NCI-H2171 treated with DMSO at 0.1 percent for 48 hours (cell line): ENCODE results near the gene CATSPERB.
"Not testable (repeated sequence)": the region's sequence is repeated elsewhere in the genome, so short reads cannot be mapped to it uniquely, and the experiment has no call there.

ENCODE experiments used
- DNase-seq: peaks from one replicate; lab custom pipeline; 2025; lab: John Stamatoyannopoulos, UW

Gene CATSPERB

DNA sequence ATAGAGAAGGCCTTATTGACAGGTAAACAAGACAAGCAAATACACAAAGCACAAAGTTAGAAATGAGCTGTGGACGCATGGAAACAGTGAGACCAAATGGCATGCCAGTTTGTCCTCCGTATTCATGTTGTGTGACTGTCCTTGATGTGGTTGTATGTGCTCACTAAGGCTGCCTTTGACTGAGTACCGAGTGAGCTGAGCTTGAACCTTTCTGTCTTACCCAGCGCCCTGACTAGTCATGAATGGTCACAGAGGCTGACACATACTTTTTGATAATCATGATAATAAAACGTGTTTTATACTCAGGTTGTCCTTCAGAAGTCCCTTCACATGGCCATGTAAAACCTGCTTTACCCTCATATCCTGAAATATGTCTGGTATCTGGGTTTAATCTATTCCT lies 553 bp upstream of the CATSPERB start:
- no peak for DNase-seq

DNA sequence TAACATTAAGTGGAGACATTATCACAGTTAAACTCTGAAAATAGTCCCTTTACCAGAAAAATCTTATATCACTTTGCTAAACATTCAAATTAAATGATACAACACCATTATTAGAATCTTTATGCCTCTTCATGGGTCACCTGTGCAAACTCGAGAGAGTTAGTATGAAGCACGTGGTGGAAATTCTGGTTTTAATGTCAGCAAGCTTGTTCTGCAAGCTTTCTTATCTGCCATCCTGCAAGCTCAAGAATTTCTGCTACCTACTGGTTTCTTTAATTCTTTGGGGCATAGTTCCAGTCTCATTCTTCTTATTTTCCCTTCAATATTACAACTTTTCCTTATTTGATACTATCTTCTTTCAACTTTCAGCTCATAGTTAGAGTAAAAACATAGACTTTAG lies 868 bp downstream of the CATSPERB start:
- DNase-seq: no peak

DNA sequence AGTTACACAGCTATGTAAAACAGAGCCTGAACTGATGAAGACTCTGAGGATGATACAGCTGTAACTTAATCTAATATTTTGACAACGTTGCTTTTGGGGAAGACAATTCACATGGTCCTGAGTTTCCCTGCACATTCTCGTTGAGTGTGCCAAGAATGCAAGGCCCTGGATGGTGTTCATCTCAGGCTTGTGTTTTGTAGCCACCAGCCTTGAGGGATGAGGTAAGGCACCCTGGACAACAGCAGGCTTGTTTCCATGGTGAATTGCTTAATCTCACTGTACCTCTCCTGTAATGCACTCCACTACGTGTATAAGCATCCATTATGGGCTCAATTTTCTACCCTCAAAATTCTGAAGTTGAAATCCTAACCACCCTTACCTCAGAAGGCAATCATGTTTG lies 2.1 kb downstream of the CATSPERB start:
- no peak for DNase-seq

DNA sequence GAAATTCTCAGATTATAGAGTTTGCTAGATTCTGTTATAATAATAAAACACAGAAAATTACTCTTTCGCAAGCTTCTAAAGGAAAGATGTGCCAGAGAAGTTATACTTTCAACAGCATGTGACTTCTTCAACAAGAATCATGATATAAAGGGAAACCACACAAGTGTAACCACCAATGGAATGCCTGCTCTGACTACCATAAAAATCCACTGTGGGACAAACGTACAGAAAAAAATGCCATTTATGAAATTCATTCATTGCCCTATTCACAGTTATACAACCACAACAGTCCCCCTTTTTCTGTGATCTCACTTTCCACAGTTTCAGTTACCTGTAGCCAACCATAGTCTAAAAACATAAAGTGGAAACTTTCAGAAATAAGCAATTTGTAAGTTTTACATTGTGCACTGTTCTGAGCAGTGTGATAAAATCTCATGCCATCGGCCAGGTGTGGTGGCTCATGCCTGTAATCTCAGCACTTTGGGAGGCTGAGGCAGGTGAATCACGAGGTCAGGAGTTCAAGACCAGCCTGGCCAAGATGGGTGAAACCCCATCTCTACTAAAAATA lies 3.2 kb downstream of the CATSPERB start:
- no peak for DNase-seq

DNA sequence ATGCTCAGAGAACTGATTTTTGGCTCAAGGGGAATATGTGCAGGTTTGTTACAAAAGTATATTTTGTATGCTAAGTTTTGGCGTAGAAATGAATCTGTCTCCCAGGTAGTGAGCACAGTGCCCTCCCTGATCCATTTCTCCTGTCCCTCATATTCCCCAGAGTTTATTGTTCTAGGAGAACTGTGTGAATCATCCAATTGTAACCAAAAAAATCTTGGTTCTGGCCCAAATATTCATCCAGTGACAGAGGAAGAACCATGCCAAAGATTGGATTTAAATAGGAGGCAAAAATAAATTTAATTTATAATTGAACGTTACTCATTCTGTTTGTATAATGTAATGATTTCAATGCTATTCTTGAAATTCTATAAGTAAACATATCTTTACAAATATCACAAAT lies 4.8 kb downstream of the CATSPERB start:
- DNase-seq: no peak

DNA sequence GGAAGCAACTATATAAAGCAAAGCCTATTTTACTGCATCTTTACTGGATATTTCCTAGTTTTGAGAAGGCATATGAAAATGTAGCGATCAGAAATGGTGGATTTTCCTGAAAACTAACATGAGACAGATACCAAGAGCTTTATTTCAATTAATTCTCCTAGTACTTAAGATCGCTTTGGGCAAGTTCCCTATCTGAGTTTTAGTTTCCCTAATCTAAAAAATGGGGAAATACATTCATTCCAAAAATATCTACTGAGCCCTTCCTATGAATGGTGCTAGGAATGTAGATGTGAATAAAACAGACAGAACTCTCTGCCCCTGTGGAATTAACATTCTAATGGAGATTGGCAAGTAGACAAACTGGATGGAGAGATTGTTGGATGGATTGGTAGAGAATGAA lies 8.4 kb downstream of the CATSPERB start:
- no peak for DNase-seq

DNA sequence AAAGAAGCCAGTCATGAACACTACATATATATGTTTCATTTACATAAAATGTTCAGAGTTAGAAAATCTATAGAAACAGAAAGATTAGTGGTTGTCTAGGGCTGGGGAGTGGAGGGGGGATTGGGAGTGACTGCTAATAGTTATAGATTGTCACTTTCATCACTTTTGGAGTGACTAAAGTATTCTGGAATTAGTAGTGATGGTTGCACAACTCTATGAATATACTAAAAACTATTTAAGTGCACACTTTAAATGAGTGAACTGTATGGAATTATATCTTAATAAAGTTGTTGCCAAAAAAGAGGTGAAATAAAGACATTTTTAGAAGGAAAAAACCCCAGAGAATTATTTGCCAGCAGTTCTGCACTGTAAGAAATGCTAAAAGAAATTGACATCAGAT lies 9.5 kb downstream of the CATSPERB start:
- DNase-seq: no peak

DNA sequence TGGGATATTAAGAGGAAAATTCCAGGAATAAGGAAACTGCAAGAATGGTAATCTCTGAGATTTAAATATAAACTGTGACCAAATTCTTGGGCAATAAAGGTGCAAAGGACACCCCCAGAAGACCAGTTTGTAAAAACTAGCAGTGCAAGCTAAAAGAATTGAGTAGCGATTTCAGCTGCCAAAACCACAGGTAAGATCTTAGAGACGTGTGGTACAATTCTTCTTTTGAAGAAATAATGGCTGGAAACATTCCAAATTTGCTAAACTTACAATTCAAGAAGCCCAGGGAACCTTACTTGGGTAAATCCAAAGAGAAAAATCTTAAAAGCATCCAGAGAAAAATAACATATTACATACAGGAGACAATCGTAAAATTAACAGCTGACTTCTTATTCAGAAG lies 12.0 kb downstream of the CATSPERB start:
- no peak for DNase-seq

DNA sequence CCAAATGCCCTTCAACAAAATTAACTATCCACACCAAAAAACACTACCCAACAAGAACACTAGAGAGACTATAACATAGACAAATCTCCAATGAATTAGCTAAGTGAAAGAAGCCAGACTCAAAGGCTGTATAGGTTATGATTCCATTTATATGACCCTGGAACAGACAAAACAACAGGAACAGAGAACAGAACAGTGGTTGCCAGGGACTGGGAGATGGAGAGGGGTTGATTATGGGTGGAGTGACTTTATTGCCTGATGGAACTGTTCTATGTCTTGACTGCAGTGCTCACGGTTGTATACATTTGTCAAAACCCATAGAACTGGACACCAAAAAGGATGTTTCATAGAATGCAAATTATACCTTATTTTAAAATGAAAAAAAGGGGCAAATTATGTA lies 14.9 kb downstream of the CATSPERB start:
- no peak for DNase-seq

DNA sequence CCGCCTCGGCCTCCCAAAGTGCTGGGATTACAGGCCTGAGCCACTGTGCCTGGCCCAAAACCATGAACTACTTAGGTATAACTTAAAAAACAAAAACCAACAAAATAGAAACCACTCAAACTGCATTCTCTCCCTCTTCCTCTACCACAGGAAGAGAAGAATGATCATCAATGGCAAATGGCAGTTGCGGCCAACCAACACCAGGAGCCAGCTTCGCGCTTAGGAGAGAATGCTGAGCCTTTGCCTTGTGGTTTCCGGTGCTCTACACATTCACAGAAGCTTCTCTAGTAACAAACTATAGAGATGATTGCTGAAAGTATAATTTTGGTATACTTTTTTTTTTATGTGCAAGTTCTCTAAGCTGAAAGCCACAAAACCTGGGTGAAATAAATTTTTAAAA lies 17.1 kb downstream of the CATSPERB start:
- no peak for DNase-seq

DNA sequence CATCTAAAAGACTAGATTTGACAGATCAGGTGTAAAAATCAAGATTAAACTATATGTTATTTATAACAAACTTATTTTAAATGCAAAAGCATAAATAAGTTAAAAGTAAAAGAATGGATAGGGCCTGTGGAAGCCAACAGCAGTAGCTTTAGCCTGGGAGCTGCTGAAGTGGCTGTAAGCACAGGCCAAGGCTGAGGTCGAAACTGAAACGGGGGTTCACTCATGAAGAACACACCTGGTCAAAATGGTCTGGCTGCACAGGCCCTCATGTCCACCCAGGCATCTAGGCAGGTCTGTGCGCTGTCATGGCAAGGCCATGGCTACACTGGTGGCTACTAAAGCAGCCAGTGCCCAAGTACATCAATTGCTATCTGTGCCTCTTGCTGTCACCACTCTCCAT lies 23.1 kb downstream of the CATSPERB start:
- no peak for DNase-seq

DNA sequence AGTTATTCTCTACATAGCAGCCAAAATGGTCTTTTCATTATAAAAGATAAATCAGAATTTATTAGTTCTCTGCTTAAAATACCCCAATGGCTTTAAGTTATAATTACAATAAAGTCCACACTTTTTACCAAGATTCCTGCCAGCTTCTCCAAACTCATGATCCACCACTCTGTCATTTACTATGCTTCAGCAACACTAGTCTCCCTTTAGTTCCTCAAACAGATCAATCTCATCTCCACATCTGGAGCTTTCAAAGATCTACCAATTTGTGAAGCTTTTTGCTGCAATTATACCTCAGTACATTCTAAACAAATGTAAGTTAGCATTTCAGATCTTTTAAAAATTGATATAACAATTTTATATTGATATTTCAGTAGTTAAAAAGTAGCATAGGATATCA lies 24.9 kb downstream of the CATSPERB start:
- no peak for DNase-seq

DNA sequence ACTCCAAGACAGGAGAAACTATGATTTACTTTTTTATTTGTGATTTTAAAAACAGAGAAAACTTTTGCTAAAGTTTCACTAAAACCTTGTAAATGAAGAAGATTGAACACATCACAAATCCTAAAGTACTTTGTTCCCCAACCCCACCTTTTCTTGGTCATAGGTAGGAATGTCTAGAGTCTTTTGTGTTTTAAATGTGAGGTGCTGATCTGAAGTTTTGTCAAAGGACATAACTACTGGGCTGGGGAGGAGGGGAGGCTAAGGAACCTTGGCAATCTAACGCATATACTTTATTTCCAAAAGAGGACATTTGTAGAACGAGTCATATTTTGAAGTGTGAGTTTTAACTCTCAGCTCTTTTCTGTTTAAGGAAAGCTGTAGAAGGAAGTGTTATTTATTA lies 37.2 kb downstream of the CATSPERB start:
- no peak for DNase-seq

DNA sequence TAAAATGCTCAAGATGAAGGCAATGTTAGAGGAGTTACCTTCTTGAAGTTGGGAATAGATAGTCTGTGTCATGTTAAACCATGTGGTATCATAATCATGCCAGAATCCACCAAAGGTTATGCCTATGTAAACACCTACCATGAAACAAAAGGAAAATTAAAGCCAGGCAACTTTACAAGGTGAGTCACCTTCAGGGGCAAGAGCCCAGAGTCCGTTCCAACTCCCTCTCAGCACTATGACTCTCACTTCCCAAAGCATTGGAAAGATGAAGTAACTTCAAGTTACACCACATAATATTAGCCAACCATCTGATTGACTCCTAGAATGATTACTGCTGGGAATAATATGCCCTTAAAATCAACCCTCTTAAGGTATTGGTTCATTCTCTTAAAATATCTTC lies 38.5 kb downstream of the CATSPERB start:
- no peak for DNase-seq

DNA sequence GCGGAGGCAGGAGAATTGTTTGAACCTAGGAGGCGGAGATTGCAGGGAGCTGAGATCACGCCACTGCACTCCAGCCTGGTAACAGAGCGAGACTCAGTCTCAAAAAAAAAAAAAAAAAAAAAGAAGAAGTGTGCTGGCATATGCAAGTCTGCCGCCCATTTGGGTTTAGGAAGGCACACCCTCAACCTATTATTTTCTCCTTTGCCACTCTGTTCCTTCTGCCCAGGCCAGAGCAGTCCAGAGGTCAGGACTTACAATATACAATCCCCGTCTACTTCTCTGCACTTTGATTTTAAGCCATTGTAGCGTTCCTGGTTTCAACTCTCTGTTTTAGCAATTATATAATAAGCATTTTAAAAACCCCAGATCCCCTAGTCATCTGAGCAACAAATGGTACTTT lies 39.8 kb downstream of the CATSPERB start:
- no peak for DNase-seq

DNA sequence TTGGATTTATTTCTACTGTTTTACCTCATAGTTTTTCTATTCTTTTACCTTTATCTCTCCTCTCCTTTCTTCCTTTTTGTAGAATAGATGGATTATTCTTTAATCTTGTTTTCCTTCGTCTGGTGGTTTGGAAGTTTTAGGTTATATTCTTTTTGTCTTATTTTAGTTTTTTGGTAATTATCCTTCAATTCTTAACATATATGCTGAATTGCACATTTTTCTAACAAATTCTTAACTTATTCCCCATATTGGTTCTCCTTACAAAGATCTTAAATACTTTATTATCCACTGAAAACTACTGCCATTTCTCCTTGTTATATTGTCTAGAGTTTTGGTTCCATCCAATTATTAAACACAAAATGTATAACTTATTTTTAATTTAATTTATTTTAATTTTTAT lies 42.3 kb downstream of the CATSPERB start:
- DNase-seq: no peak

DNA sequence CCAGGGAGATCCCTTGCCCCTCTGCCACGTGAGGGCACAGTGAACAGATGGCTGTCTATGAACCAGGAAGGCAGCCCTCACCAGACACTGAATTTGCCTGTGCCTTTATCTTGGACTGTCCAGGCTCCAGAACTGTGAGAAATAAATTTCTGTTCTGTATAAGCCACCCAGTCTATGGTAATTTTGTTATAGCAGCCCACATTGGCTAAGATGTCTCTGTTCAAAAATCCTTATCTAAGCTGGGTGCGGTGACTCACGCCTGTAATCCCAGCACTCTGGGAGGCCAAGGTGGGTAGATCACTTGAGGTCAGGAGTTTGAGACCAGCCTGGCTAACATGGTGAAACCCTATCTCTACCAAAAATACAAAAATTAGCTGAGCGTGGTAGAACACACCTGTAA lies 44.5 kb downstream of the CATSPERB start:
- not testable (repeated sequence) for DNase-seq

DNA sequence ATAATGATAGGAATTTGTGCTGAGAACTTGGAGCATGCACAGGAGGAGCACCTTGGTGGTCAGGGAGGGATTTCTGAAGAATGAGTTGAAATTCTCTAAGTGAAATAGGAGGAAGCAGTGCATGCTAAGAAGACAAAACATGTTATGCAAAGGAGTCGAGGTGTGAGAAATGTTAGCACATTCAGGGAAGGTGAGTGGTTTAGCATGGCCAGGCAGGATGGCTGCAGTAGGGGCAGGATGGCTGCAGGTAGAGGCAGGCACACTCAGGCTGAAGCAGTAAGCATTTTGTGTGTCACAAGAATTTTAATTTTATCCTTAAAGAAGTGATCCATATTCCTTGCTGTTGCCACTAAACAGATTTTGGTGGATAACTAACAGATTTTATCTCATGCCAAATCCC lies 46.3 kb downstream of the CATSPERB start:
- no peak for DNase-seq

DNA sequence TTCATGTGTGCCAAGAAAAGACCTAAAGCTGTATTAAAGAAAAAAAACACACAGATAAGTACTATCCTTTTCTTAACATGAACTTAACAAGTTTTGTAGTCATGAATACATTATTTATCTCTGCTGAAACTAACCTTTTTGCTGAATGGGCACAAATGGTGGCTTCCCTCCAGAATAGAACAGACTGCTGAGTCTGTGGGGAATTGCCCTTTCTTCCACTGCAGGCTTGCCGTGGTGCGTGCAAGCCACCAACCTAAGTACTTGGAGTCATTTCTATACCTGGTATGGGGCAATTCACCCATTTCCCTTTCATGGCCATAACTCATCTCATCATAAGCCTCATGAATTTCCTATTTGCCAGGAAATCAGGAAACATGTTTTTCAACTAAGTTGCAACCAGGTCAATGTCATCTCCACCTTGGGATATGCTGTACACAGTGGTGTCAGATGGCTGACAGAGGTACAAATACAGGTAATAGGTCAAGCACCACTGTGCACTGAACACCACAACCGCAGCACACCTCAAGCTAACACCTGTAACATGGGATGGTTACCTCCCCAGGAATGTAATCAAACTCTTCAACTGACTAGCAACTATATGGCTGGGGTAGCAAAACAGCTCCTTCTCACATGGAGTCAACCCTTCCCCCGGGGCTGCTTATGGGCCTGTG lies 49.9 kb downstream of the CATSPERB start:
- no peak for DNase-seq

DNA sequence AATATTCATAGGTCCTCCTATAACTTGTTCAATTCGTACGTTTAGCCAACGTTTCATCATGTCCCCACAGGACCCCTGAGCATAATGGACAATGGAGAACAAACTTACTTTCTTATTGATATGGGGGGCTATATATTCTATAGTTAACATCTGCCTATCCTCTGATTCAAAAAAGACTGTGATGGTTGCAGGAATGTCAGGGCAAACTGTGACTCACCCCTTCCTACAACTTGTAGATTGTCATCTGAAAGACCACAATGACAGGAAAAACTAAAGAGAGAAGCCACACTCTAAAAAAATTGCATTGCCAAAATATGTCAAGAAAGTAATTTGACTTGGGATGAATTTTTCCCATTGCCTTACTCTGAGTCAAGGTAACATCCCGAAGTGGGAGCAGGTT lies 50.8 kb downstream of the CATSPERB start:
- no peak for DNase-seq

DNA sequence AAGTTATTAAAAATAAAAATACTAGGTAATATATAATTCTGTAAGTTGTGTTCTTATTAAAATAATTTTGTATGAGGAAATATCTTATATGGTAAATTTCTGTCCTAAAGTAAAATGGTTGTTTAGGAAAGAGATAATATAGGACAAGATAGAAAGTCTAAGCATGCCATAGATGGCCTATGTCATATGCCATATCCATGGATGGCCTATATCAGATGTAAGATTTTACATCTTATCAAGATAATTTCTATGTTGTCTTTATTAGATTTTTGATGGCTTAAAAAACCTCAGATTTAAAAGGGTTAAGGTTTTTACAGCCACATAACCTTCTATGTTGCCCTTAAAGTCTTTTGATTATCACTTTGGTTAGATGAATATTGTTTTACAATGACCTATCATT lies 52.6 kb downstream of the CATSPERB start:
- DNase-seq: no peak

DNA sequence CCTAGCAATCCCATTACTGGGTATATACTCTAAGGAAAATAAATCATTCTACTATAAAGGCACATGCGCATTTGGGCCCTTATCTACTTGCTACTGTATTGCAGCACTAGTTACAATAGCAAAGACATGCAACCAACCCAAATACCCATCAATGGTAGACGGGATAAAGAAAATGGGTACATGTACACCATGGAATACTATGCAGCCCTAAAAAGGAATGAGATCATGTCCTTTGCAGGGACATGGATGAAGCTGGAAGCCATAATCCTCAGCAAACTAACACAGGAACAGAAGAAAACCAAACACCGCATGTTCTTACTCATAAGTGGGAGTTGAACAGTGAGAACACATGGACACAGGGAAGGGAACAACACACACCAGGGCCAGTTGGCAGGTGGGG lies 54.2 kb downstream of the CATSPERB start:
- not testable (repeated sequence) for DNase-seq

DNA sequence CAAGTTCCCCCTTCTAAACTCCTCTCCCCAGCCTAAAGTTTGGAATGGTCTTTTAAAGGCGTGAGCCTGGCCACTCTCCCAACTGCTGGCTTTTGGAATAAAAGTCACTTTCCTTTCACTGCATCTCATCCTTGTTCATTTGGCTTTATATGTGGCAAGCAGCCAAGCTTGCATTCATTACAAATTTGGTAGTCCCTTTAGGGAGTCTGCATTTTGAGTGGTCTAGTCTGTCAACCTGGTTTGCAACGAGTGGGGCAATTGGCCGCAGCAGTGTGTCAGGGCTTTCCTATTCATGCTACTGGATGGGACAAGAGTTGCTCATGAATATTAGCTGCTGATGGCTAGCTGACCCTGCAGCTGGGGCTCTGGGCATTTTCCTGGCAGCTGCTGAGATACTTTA lies 57.0 kb downstream of the CATSPERB start:
- DNase-seq: no peak

DNA sequence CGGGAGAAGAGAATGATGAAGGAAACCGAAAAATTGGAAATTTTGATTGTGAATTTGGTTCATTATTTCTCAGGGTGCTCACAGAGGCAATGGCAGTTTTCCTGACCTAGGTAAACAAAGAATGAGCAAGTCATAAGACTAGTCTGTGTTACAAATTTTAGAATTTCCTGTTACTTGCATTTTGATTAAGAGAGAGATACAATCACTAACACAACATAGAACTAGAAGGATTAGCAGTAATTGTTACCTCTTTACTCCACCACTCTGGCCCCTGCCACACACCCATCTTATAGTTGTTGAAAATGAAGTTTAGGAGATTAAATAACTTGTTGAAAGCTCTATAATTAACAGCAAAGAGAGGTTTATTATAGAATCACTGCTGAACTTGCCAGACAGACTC lies 62.0 kb downstream of the CATSPERB start:
- DNase-seq: no peak
